ENCODE data around the gene UBE2R2.
"Not testable (repeated sequence)": the region's sequence is repeated elsewhere in the genome, so short reads cannot be mapped to it uniquely, and the experiment has no call there.

Gene UBE2R2

GRCh38 chr9:33795281-33795680 lies 21.7 kb upstream of the UBE2R2 start, which contains the start of gene PRSS3:
TSS of gene PRSS3 (plus strand) at chr9:33795561. CDS start at chr9:33795574, 13 bp downstream.
- TF ChIP-seq CTCF (IDR thresholded peaks at IDR 0.05; ENCODE audit: borderline replicate concordance, insufficient read depth, low read depth, low read length): no peak
- no peak within 1 kb of the TSS for H3K4me3 ChIP-seq (ENCODE audit: low read depth, low read length)

- no peak overlapping the region for H3K4me3 ChIP-seq (ENCODE audit: low read depth, low read length)
- no peak for TF ChIP-seq CTCF (IDR thresholded peaks at IDR 0.05; ENCODE audit: borderline replicate concordance, insufficient read depth, low read depth, low read length)
These were observed 21.1 kb upstream of the UBE2R2 start for GRCh38 chr9:33795819-33796218.

GRCh38 chr9:33796679-33797078 lies 20.3 kb upstream of the UBE2R2 start:
- H3K4me3 ChIP-seq (ENCODE audit: low read depth, low read length): not testable (repeated sequence)

- no peak for TF ChIP-seq CTCF (IDR thresholded peaks at IDR 0.05; ENCODE audit: borderline replicate concordance, insufficient read depth, low read depth, low read length)
- H3K4me3 ChIP-seq (ENCODE audit: low read depth, low read length): no peak overlapping the region
These were observed 19.1 kb upstream of the UBE2R2 start for GRCh38 chr9:33797837-33798236.

GRCh38 chr9:33798545-33798944 lies 18.4 kb upstream of the UBE2R2 start:
- TF ChIP-seq CTCF (IDR thresholded peaks at IDR 0.05; ENCODE audit: borderline replicate concordance, insufficient read depth, low read depth, low read length): no peak
- H3K4me3 ChIP-seq (ENCODE audit: low read depth, low read length): no peak overlapping the region

- H3K4me3 ChIP-seq (ENCODE audit: low read depth, low read length): no peak overlapping the region
- no peak for TF ChIP-seq CTCF (IDR thresholded peaks at IDR 0.05; ENCODE audit: borderline replicate concordance, insufficient read depth, low read depth, low read length)
These were observed 16.8 kb upstream of the UBE2R2 start for GRCh38 chr9:33799928-33800704.

GRCh38 chr9:33800886-33801285 lies 16.1 kb upstream of the UBE2R2 start:
- no peak for TF ChIP-seq CTCF (IDR thresholded peaks at IDR 0.05; ENCODE audit: borderline replicate concordance, insufficient read depth, low read depth, low read length)
- H3K4me3 ChIP-seq (ENCODE audit: low read depth, low read length): no peak overlapping the region

GRCh38 chr9:33801943-33802500 lies 14.9 kb upstream of the UBE2R2 start:
- not testable (repeated sequence) for H3K4me3 ChIP-seq (ENCODE audit: low read depth, low read length)

GRCh38 chr9:33804196-33804595 lies 12.8 kb upstream of the UBE2R2 start:
- H3K4me3 ChIP-seq (ENCODE audit: low read depth, low read length): not testable (repeated sequence)

- not testable (repeated sequence) for H3K4me3 ChIP-seq (ENCODE audit: low read depth, low read length)
These were observed 9.8 kb upstream of the UBE2R2 start for GRCh38 chr9:33807156-33807555.

GRCh38 chr9:33808979-33809322 lies 8.0 kb upstream of the UBE2R2 start:
- not testable (repeated sequence) for H3K4me3 ChIP-seq (ENCODE audit: low read depth, low read length)
